GM12878 (cell line): Measurements from ENCODE around the gene TSHZ1. TPM values are rescaled to one million over a fixed set of nuclear protein-coding genes. Genes with fewer than 3 reads are reported as not detected.

ENCODE experiments used
- ATAC-seq: fragments of 200-7000 bp; cut with Tn5 transposase; 3 replicates; pipeline ENCODE4 v1.9.1; 2020; ENCODE audit warnings: mild to moderate bottlenecking, moderate library complexity
- Bru-seq: library from RNA; stranded (reverse); fragments of 400-500 nt; gene quantifications from one replicate; lab custom pipeline; 2021; lab: Mats Ljungman, UMichigan
- BruChase-seq, 2 experiments: library from RNA; stranded (reverse); fragments of 400-500 nt; gene quantifications; one replicate each; lab custom pipeline; 2021; lab: Mats Ljungman, UMichigan
- BruUV-seq: library from RNA; stranded (reverse); fragments of 400-500 nt; replicated peaks from 2 replicates; lab custom pipeline; 2021; lab: Mats Ljungman, UMichigan
- CTCF ChIA-PET: fragments of 300-600 bp; sonication (Branson Sonifier 250); formaldehyde crosslinking; extraction: SDS; loops from one replicate; lab custom pipeline; 2021; ENCODE audit warnings: inconsistent platforms; lab: Yijun Ruan, JAX
- POLR2A ChIA-PET: fragments of 350-600 bp; formaldehyde crosslinking; extraction: SDS; loops from one replicate; lab custom pipeline; 2021; ENCODE audit warnings: inconsistent platforms; lab: Charles Lee
- RAD21 ChIA-PET: fragments of 300-600 bp; sonication (Branson Sonifier 250); formaldehyde crosslinking; loops from one replicate; lab custom pipeline; 2023; ENCODE audit warnings: antibody characterized with exemption; ENCODE audit not compliant: unreplicated experiment; lab: Charles Lee
- SMC1A ChIA-PET: fragments of 300-600 bp; sonication (Branson Sonifier 250); formaldehyde crosslinking; loops from one replicate; lab custom pipeline; 2023; ENCODE audit not compliant: unreplicated experiment, uncharacterized antibody; lab: Charles Lee
- DNase-seq: peaks from one replicate; pipeline ENCODE4 v3.0.0-alpha.2; 2011; ENCODE audit warnings: low read depth, low spot score
- FAIRE-seq: peaks from 3 replicates; lab custom pipeline; 2011; peaks lifted over from hg19 to GRCh38; lab: Jason Lieb, UNC
- H2AFZ ChIP-seq: 2 replicates; pipeline ENCODE4 v1.6.0; 2011; ENCODE audit warnings: low read depth, low read length, control low read depth; ENCODE audit not compliant: control insufficient read depth
- H3K27ac ChIP-seq: 2 replicates; pipeline ENCODE4 v1.5.1; 2011; ENCODE audit warnings: control low read depth; ENCODE audit not compliant: control insufficient read depth, insufficient read depth
- H3K27me3 ChIP-seq, 2 experiments: replicated peaks in 1 of 2; 2 replicates each; pipeline versions ENCODE4 v1.6.0 to v1.6.1; 2011; ENCODE audit warnings: low read length in 1 of 2; ENCODE audit not compliant: control insufficient read depth in 2 of 2, insufficient read depth in 2 of 2
- H3K36me3 ChIP-seq, 2 experiments: 2 replicates each; pipeline ENCODE4 v1.5.1; 2011; ENCODE audit warnings: low read length in 1 of 2; ENCODE audit not compliant: control insufficient read depth in 2 of 2, insufficient read depth in 2 of 2
- H3K4me1 ChIP-seq: 2 replicates; pipeline ENCODE4 v1.6.1; 2011; ENCODE audit warnings: mild to moderate bottlenecking, low read length, moderate library complexity, mixed read lengths; ENCODE audit not compliant: control insufficient read depth, insufficient read depth
- H3K4me2 ChIP-seq: 2 replicates; pipeline ENCODE4 v1.6.0; 2011; ENCODE audit warnings: control low read depth; ENCODE audit not compliant: control insufficient read depth, insufficient read depth
- H3K4me3 ChIP-seq: fragments of 200-600 bp; sonication (generic); 2 replicates; pipeline ENCODE4 v1.5.1; 2016
- H3K79me2 ChIP-seq: 2 replicates; pipeline ENCODE4 v1.6.0; 2011; ENCODE audit warnings: low read length; ENCODE audit not compliant: control insufficient read depth, insufficient read depth
- H3K9ac ChIP-seq: 2 replicates; pipeline ENCODE4 v1.8.0; 2011; ENCODE audit warnings: low read length, control low read depth, mixed read lengths; ENCODE audit not compliant: control insufficient read depth, insufficient read depth
- H3K9me3 ChIP-seq: replicated peaks from 3 replicates; pipeline ENCODE4 v1.5.1; 2011; ENCODE audit warnings: mild to moderate bottlenecking, low read length; ENCODE audit not compliant: control insufficient read depth, insufficient read depth
- H4K20me1 ChIP-seq: 2 replicates; pipeline ENCODE4 v1.6.0; 2011; ENCODE audit not compliant: control insufficient read depth, insufficient read depth
- ATF7 ChIP-seq: fragments of 450-650 bp; IDR thresholded peaks from 2 replicates; pipeline ENCODE4 v1.6.1; 2016; ENCODE audit warnings: low read depth, mild to moderate bottlenecking
- CREB1 ChIP-seq: IDR thresholded peaks from 2 replicates; pipeline ENCODE4 v1.6.1; 2012; ENCODE audit warnings: low read depth, mild to moderate bottlenecking, inconsistent platforms
- CUX1 ChIP-seq: IDR thresholded peaks from 2 replicates; pipeline ENCODE4 v1.6.1; 2012; ENCODE audit warnings: improper control_type of control experiment, low read depth, low read length; ENCODE audit not compliant: insufficient replicate concordance
- FOS ChIP-seq: IDR thresholded peaks from 3 replicates; pipeline ENCODE4 v1.6.1; 2011; ENCODE audit warnings: borderline replicate concordance; ENCODE audit not compliant: insufficient read length; ENCODE audit errors: extremely low read depth
- FOXK2 ChIP-seq: fragments of 450-650 bp; IDR thresholded peaks from 2 replicates; pipeline ENCODE4 v1.6.1; 2017; ENCODE audit warnings: mild to moderate bottlenecking, moderate library complexity
- KLF5 ChIP-seq: fragments of 450-650 bp; IDR thresholded peaks from 2 replicates; pipeline ENCODE4 v1.6.1; 2014; ENCODE audit warnings: mild to moderate bottlenecking; ENCODE audit not compliant: partially characterized antibody
- NFXL1 ChIP-seq: fragments of 450-650 bp; IDR thresholded peaks from 2 replicates; pipeline ENCODE4 v1.6.1; 2017; ENCODE audit warnings: antibody characterized with exemption, mild to moderate bottlenecking, borderline replicate concordance
- NR2F1 ChIP-seq: fragments of 450-650 bp; conservative IDR thresholded peaks from 2 replicates; pipeline ENCODE4 v1.6.1; 2017; ENCODE audit warnings: mild to moderate bottlenecking
- RAD51 ChIP-seq: fragments of 450-650 bp; IDR thresholded peaks from 2 replicates; pipeline ENCODE4 v1.6.1; 2016; ENCODE audit warnings: moderate library complexity, mild to moderate bottlenecking, inconsistent platforms
- SMAD5 ChIP-seq: IDR thresholded peaks from 2 replicates; pipeline ENCODE4 v1.6.1; 2016; ENCODE audit warnings: antibody characterized with exemption, low read depth
- SPI1 ChIP-seq: IDR thresholded peaks from 2 replicates; pipeline ENCODE4 v1.6.1; 2011; ENCODE audit warnings: low read depth, mild to moderate bottlenecking, low read length, moderate library complexity, borderline replicate concordance; ENCODE audit not compliant: insufficient read depth
- TARDBP ChIP-seq: IDR thresholded peaks from 2 replicates; pipeline ENCODE4 v1.6.1; 2016; ENCODE audit warnings: borderline replicate concordance
- YY1 ChIP-seq: IDR thresholded peaks from 2 replicates; pipeline ENCODE4 v1.6.1; 2011; ENCODE audit warnings: low read depth, mild to moderate bottlenecking, low read length
- ZNF274 ChIP-seq: IDR thresholded peaks from one replicate; pipeline ENCODE4 v1.8.0; 2011; ENCODE audit not compliant: insufficient read length, insufficient read depth
- WGBS: methylation state at CpG from one replicate; pipeline ENCODE4 v1.1.6; 2016; ENCODE audit warnings: low lambda C conversion rate; ENCODE audit not compliant: insufficient replicate concordance, insufficient coverage; ENCODE audit errors: missing lambda C conversion rate; 5-methylcytosine and 5-hydroxymethylcytosine counted together
- in situ Hi-C: fragments of 300-500 bp; cut with MboI; formaldehyde crosslinking; loops from 9 replicates; pipeline ENCODE4 v1.14.3; 2018; ENCODE audit warnings: mixed read lengths
- intact Hi-C: fragments of 100-400 bp; cut with micrococcal nuclease; formaldehyde crosslinking; loops from one replicate; pipeline ENCODE4 v1.14.2; 2022; ENCODE audit not compliant: unreplicated experiment
- long read RNA-seq, 2 experiments: library from polyadenylated mRNA; unstranded; transcript quantifications; one replicate each; pipeline ENCODE4 v2.0.0, GENCODE V29; 2019 to 2020
- polyA minus RNA-seq, 3 experiments: library from RNA; depleted of rRNA, polyadenylated mRNA; stranded (reverse); fragments of >200 nt; gene quantifications; 2 replicates each; pipeline ENCODE4 v1.2.3, GENCODE V29; 2011
- polyA plus RNA-seq, 11 experiments: library from polyadenylated mRNA; depleted of rRNA in 4 of 11; unstranded in 6 of 11; stranded (reverse) in 5 of 11; fragments of >200 nt; fragmentation: Nextera tagmentation in 4 of 11; fragmentation: Illumina TruSeq in 1 of 11; extraction: Ambion mirVana in 4 of 11; extraction: Trizol in 1 of 11; gene quantifications; 1 replicate in 1 of 11; 2 replicates in 10 of 11; pipeline versions ENCODE4 v1.2.1 to v1.2.3, GENCODE V29; 2011 to 2016; ENCODE audit warnings: inconsistent platforms in 2 of 11, missing spikeins in 2 of 11, low read depth in 1 of 11
- total RNA-seq, 4 experiments: library from RNA; depleted of rRNA in 3 of 4; stranded (reverse); fragments of >200 nt in 3 of 4; fragmentation: Illumina TruSeq in 1 of 4; extraction: Trizol in 1 of 4; gene quantifications; 2 replicates each; pipeline versions ENCODE4 v1.2.1 to v1.2.3, GENCODE V29; 2013 to 2021

Gene TSHZ1
- 7.5 TPM in 2 replicates for total RNA-seq (2013; cell fraction: nucleolus; rRNA removed)
- 8.3 and 8.7 TPM in 2 replicates for total RNA-seq (2014; rRNA removed)
- total RNA-seq (2014; rRNA removed; fragmentation: Illumina TruSeq; extraction: Trizol), result 5.8 and 6.2 TPM in 2 replicates
- 14.0 and 15.2 TPM in 2 replicates for total RNA-seq (2021)
- polyA plus RNA-seq (2011; ENCODE audit: low read depth), result 2.4 TPM
- polyA plus RNA-seq (2011; rRNA removed), result 2.8 and 4.0 TPM in 2 replicates
- 4.4 and 4.8 TPM in 2 replicates for polyA plus RNA-seq (2011; cell fraction: cytosol; rRNA removed)
- polyA plus RNA-seq (2011; cell fraction: nucleus; rRNA removed), result 5.2 and 7.7 TPM in 2 replicates
- 4.3 and 5.1 TPM in 2 replicates for polyA plus RNA-seq (2012)
- 5.3 and 7.1 TPM in 2 replicates for polyA plus RNA-seq (2014; fragmentation: Illumina TruSeq; extraction: Trizol)
- polyA plus RNA-seq (2014; fragmentation: Nextera tagmentation; extraction: Ambion mirVana), result 1 to 10 TPM; 2.2 to 2.9 TPM
- 6.7 and 7.9 TPM in 2 replicates for polyA plus RNA-seq (2014; rRNA removed)
- 1 to 10 TPM; 2.4 to 2.8 TPM for polyA plus RNA-seq (2016; fragmentation: Nextera tagmentation; extraction: Ambion mirVana)
- polyA minus RNA-seq (2011; rRNA and poly(A)+ RNA removed), result 4.9 and 6.4 TPM in 2 replicates
- 5.1 and 5.2 TPM in 2 replicates for polyA minus RNA-seq (2011; cell fraction: cytosol; rRNA and poly(A)+ RNA removed)
- 4.1 and 7.7 TPM in 2 replicates for polyA minus RNA-seq (2011; cell fraction: nucleus; rRNA and poly(A)+ RNA removed)
- percentile 71 among the genes with signal in this experiment for Bru-seq, nascent RNA
- BruChase-seq, experiment 1, labeled RNA remaining after a 6-hour chase, result percentile 56 among the genes with signal in this experiment
- percentile 65 among the genes with signal in this experiment for BruChase-seq, experiment 2, labeled RNA remaining after a 2-hour chase
- long read RNA-seq, experiment 1, full-length matches to known transcripts, result 4 of 4 reads
- long read RNA-seq, experiment 1, partial matches to known transcripts, result 0 of 4 reads
- long read RNA-seq, experiment 1, other reads (novel, unspliced or antisense), result 0 of 4 reads
- long read RNA-seq, experiment 2, full-length matches to known transcripts, result 19 of 20 reads
- long read RNA-seq, experiment 2, partial matches to known transcripts, result 0 of 20 reads
- long read RNA-seq, experiment 2, other reads (novel, unspliced or antisense), result 1 of 20 reads

- Histone ChIP-seq H4K20me1 (no peaks in the 10 kb centered on the region), H2AFZ (peak within 1 kb of the TSS; percentile 91), H3K27me3 (no peaks in the 10 kb centered on the region), H3K79me2 (peaks cover 61% of the 10 kb centered on the region), H3K9ac (peak within 1 kb of the TSS; percentile 70), H3K27ac (peak within 1 kb of the TSS; percentile 86), H3K4me2 (peak within 1 kb of the TSS; percentile 46), H3K4me1 (peaks cover 6% of the 10 kb centered on the region; the same call in 1 of the 2 replicates), H3K4me3 (peak within 1 kb of the TSS; percentile 96), H3K36me3 (no peaks in the 10 kb centered on the region), H3K9me3 (no peaks in the 10 kb centered on the region)
- ATAC-seq (peak; percentile 52), FAIRE-seq (peak; percentile 99), DNase-seq (peak; percentile 59)
- intact Hi-C loops (loop anchor here (5.0 kb wide), 2 partner anchors 558 to 613 kb away; partner anchors contain the start of gene ZNF407), in situ Hi-C loops (loop anchor here (25.0 kb wide), 1 partner anchor 1902 kb away; no protein-coding TSS in a partner anchor)
- under 1% methylated on average over 15 of the region's 15 CpGs for WGBS
- BruUV-seq, result no TSS peak
- ChIA-PET CTCF (interaction anchor here (0.8 to 1.1 kb wide), 4 partner anchors 37 to 215 kb away, joined by 3 to 5 read pairs (median 4); no protein-coding TSS in a partner anchor), POLR2A (interaction anchor here (0.5 to 1.6 kb wide), 11 partner anchors 9 to 1616 kb away, joined by 3 to 9 read pairs (median 4); no protein-coding TSS in a partner anchor), RAD21 (interaction anchor here (0.7 to 1.5 kb wide), 11 partner anchors 10 to 339 kb away, joined by 3 to 6 read pairs (median 3); no protein-coding TSS in a partner anchor), SMC1A (interaction anchor here (0.6 to 0.9 kb wide), 4 partner anchors 34 to 558 kb away, joined by 3 to 5 read pairs (median 3); no protein-coding TSS in a partner anchor)
- no peak for TF ChIP-seq NFXL1
- no peak for TF ChIP-seq TARDBP
- TF ChIP-seq FOXK2, result no peak
- TF ChIP-seq KLF5, result no peak
- no peak for TF ChIP-seq ZNF274
- TF ChIP-seq YY1, result peak; percentile 45; the same call in 1 of the 2 replicates
- TF ChIP-seq SPI1, result no peak
- no peak for TF ChIP-seq NR2F1
- TF ChIP-seq CREB1, result peak; percentile 81
- TF ChIP-seq RAD51, result peak; percentile 21; the same call in 1 of the 2 replicates
- TF ChIP-seq FOS, result no peak
- peak; percentile 90 for TF ChIP-seq ATF7
- peak; percentile 83 for TF ChIP-seq CUX1
- TF ChIP-seq SMAD5, result 0 out of 2 replicates have a peak, but pooled peaks have one; percentile 7
These were observed at the start of gene TSHZ1 for GRCh38 chr18:75210274-75211001. TSHZ1 (plus strand) TSS chr18:75210797; CDS start chr18:75211877, 1,080 bp downstream.
